SK-N-SH (cell line): ENCODE data around the gene RTN4RL1. TPM values are rescaled to one million over a fixed set of nuclear protein-coding genes. Genes with fewer than 3 reads are reported as not detected.

Experiments
- CTCF ChIA-PET: fragments of 300-600, 350-600 bp; formaldehyde crosslinking; extraction: SDS; loops from one replicate; lab custom pipeline; 2021; lab: Yijun Ruan, JAX
- POLR2A ChIA-PET: fragments of 350-600 bp; sonication (Branson Sonifier 250); formaldehyde crosslinking; extraction: SDS; loops from one replicate; lab custom pipeline; 2020; ENCODE audit warnings: antibody characterized with exemption, inconsistent platforms; lab: Yijun Ruan, JAX
- DNase-seq: peaks from one replicate; pipeline ENCODE4 v3.0.0; 2012
- H2AFZ ChIP-seq: fragments of 200-600 bp; sonication (generic); 2 replicates; pipeline ENCODE4 v1.8.1; 2016; ENCODE audit warnings: antibody characterized with exemption, mild to moderate bottlenecking, low read depth
- H3F3A ChIP-seq: fragments of 200-600 bp; sonication (generic); replicated peaks from 2 replicates; pipeline ENCODE3; 2016; ENCODE audit warnings: antibody characterized with exemption, mild to moderate bottlenecking; ENCODE audit not compliant: insufficient read depth
- H3K27ac ChIP-seq, 2 experiments: fragments of 200-500 bp in 1 of 2; fragments of 200-600 bp in 1 of 2; sonication (Bioruptor generic) in 1 of 2; sonication (generic), shearing (Covaris generic) in 1 of 2; 2 replicates each; pipeline versions ENCODE4 v1.5.1 to v1.6.1; 2014 to 2016; ENCODE audit warnings: low read depth in 2 of 2, inconsistent platforms in 1 of 2, low read length in 1 of 2, mild to moderate bottlenecking in 1 of 2, mixed read lengths in 1 of 2
- H3K27me3 ChIP-seq: fragments of 200-600 bp; sonication (generic), shearing (Covaris generic); 2 replicates; pipeline ENCODE4 v1.6.1; 2016; ENCODE audit warnings: mixed run types; ENCODE audit not compliant: insufficient read depth
- H3K36me3 ChIP-seq, 2 experiments: fragments of 200-500 bp in 1 of 2; fragments of 200-600 bp in 1 of 2; sonication (Bioruptor generic) in 1 of 2; sonication (generic) in 1 of 2; replicated peaks in 1 of 2; 2 replicates each; pipeline versions ENCODE3 to v1.5.1; 2014 to 2016; ENCODE audit warnings: low read length in 1 of 2, mild to moderate bottlenecking in 1 of 2; ENCODE audit not compliant: insufficient read depth in 2 of 2, control insufficient read depth in 1 of 2
- H3K4me1 ChIP-seq, 2 experiments: fragments of 200-500 bp in 1 of 2; fragments of 200-600 bp in 1 of 2; sonication (Bioruptor generic) in 1 of 2; sonication (generic), shearing (Covaris generic) in 1 of 2; 2 replicates each; pipeline versions ENCODE4 v1.5.1 to v1.6.1; 2014 to 2016; ENCODE audit warnings: low read depth in 1 of 2, low read length in 1 of 2, mixed run types in 1 of 2; ENCODE audit not compliant: insufficient read depth in 2 of 2, control insufficient read depth in 1 of 2
- H3K4me2 ChIP-seq: fragments of 200-600 bp; sonication (generic), shearing (Covaris generic); 2 replicates; pipeline ENCODE4 v1.6.1; 2017; ENCODE audit warnings: mixed run types
- H3K4me3 ChIP-seq, 2 experiments: fragments of 200-500 bp in 1 of 2; fragments of 200-600 bp in 1 of 2; sonication (Bioruptor generic) in 1 of 2; sonication (generic), shearing (Covaris generic) in 1 of 2; 2 replicates each; pipeline versions ENCODE4 v1.5.1 to v1.8.1; 2014 to 2016; ENCODE audit warnings: low read depth in 2 of 2, inconsistent platforms in 1 of 2, low read length in 1 of 2, mild to moderate bottlenecking in 1 of 2, mixed read lengths in 1 of 2, moderate library complexity in 1 of 2
- H3K79me2 ChIP-seq: fragments of 200-600 bp; sonication (generic); 2 replicates; pipeline ENCODE4 v1.8.1; 2017; ENCODE audit warnings: mild to moderate bottlenecking; ENCODE audit not compliant: insufficient read depth
- H3K9ac ChIP-seq: fragments of 200-600 bp; sonication (generic); 2 replicates; pipeline ENCODE4 v1.6.1; 2017; ENCODE audit warnings: mixed run types
- H3K9me2 ChIP-seq: fragments of 200-600 bp; sonication (generic); 2 replicates; pipeline ENCODE4 v1.6.1; 2017; ENCODE audit warnings: mixed run types
- H3K9me3 ChIP-seq: fragments of 200-600 bp; sonication (generic); 2 replicates; pipeline ENCODE4 v1.6.1; 2017; ENCODE audit warnings: mixed run types, mild to moderate bottlenecking, moderate library complexity
- H4K20me1 ChIP-seq: fragments of 200-600 bp; sonication (generic); 2 replicates; pipeline ENCODE4 v1.6.1; 2017; ENCODE audit warnings: mild to moderate bottlenecking, mixed run types; ENCODE audit not compliant: insufficient read depth
- EP300 ChIP-seq, 2 experiments: IDR thresholded peaks; 2 replicates each; pipeline versions ENCODE4 v1.4.0 to v1.6.1; 2012; ENCODE audit warnings: borderline replicate concordance in 1 of 2, low read depth in 1 of 2, low read length in 1 of 2
- EZH2phosphoT487 ChIP-seq: fragments of 200-600 bp; sonication (generic); IDR thresholded peaks from 2 replicates; pipeline ENCODE4 v1.6.1; 2017; ENCODE audit warnings: low read depth, mixed run types, mild to moderate bottlenecking, antibody characterized with exemption, moderate library complexity, borderline replicate concordance
- FOXJ3 ChIP-seq: sonication (generic); formaldehyde crosslinking; IDR thresholded peaks from 2 replicates; pipeline ENCODE4 v1.5.1; 2020; ENCODE audit warnings: mild to moderate bottlenecking, missing genetic modification reagents
- JUND ChIP-seq: IDR thresholded peaks from 2 replicates; pipeline ENCODE4 v1.4.0; 2012
- MEF2A ChIP-seq: IDR thresholded peaks from 2 replicates; pipeline ENCODE4 v1.4.0; 2012; ENCODE audit warnings: low read depth, borderline replicate concordance
- MXI1 ChIP-seq: IDR thresholded peaks from 2 replicates; pipeline ENCODE4 v1.6.1; 2012; ENCODE audit warnings: mild to moderate bottlenecking, low read depth, low read length, improper control_type of control experiment
- NFIC ChIP-seq: IDR thresholded peaks from 2 replicates; pipeline ENCODE4 v1.4.0; 2012; ENCODE audit warnings: borderline replicate concordance
- NRF1 ChIP-seq: IDR thresholded peaks from 2 replicates; pipeline ENCODE4 v1.6.1; 2012; ENCODE audit warnings: low read depth, mild to moderate bottlenecking, low read length
- POLR2AphosphoS5 ChIP-seq: IDR thresholded peaks from 2 replicates; pipeline ENCODE4 v1.6.1; 2012; ENCODE audit warnings: low read depth, low read length
- RAD21 ChIP-seq: IDR thresholded peaks from 2 replicates; pipeline ENCODE4 v1.6.1; 2012; ENCODE audit warnings: mild to moderate bottlenecking, low read length
- RCOR1 ChIP-seq: fragments of 150-350 bp; IDR thresholded peaks from 2 replicates; pipeline ENCODE4 v1.6.1; 2017; ENCODE audit warnings: antibody characterized with exemption, low read length
- SMC3 ChIP-seq: IDR thresholded peaks from 2 replicates; pipeline ENCODE4 v1.6.1; 2012; ENCODE audit warnings: low read depth, low read length, improper control_type of control experiment
- TCF12 ChIP-seq: IDR thresholded peaks from 2 replicates; pipeline ENCODE4 v1.4.0; 2012
- TEAD4 ChIP-seq: IDR thresholded peaks from 2 replicates; pipeline ENCODE4 v1.4.0; 2012; ENCODE audit warnings: mild to moderate bottlenecking, borderline replicate concordance; ENCODE audit not compliant: insufficient read depth
- YY1 ChIP-seq: IDR thresholded peaks from 2 replicates; pipeline ENCODE4 v1.4.0; 2012; ENCODE audit warnings: low read depth, mild to moderate bottlenecking
- WGBS: methylation state at CpG from one replicate; pipeline ENCODE4 v1.1.6; 2017; ENCODE audit warnings: low lambda C conversion rate; 5-methylcytosine and 5-hydroxymethylcytosine counted together
- polyA plus RNA-seq, 3 experiments: library from polyadenylated mRNA; depleted of rRNA; stranded (reverse); fragments of >200 nt; gene quantifications; 2 replicates each; pipeline ENCODE4 v1.2.3, GENCODE V29; 2012
- TF ChIP-seq, protein P1 (sequence below): fragments of 200-600 bp; sonication (generic); IDR thresholded peaks from 2 replicates; pipeline ENCODE4 v1.6.1; 2017; ENCODE audit warnings: antibody characterized with exemption, mild to moderate bottlenecking, moderate library complexity
- TF ChIP-seq, protein P2 (sequence below): fragments of 150-350 bp; IDR thresholded peaks from 2 replicates; pipeline ENCODE4 v1.6.1; 2017; ENCODE audit warnings: antibody characterized with exemption, low read length, low read depth, borderline replicate concordance
- TF ChIP-seq, protein P3 (sequence below): IDR thresholded peaks from 2 replicates; pipeline ENCODE4 v1.4.0; 2012; ENCODE audit warnings: low read depth
- TF ChIP-seq, protein P4 (sequence below): IDR thresholded peaks from 2 replicates; pipeline ENCODE4; 2012

The RTN4RL1 gene
- polyA plus RNA-seq, 1 of the 3 experiments (the other 2 are of a cell fraction) = 0.07 TPM

DNA sequence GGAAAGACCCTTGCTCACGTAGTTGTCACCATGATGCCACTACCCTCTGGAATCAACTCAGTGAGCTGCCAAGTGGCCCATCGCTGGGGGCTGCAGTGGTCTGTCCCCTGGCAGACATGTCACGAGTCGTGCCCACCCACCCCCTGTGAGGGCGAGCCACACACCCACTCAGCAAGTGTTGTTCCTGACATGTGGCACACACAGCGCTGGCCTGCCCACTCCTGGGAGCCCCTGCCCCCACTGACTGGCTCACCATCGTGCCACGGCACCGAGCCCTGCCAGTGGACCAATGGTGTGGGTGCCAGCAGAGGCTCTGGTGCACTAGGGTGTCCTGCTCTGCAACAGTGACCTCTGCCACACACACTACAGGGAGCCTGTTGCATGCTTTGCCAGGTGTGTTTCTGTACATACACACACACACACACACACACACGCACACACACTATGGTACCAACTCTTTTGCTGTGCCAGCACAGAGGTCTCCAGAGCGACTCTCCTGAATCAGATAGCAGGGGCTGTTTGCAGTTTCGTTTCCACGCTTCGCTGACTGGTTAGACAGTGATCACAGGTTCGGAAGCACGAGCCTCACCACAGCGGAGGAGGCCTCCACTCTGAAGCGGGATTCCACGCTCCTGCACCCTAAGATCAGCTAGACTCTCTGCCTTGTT, 7.7 kb downstream of the RTN4RL1 start:
- Histone ChIP-seq H4K20me1 (no peaks in the 10 kb centered on the region), H3K9ac (no peak overlapping the region), H3K27ac (no peak overlapping the region), H3K4me3 (no peak overlapping the region), H3K27me3 (peaks cover 28% of the 10 kb centered on the region), H3K4me2 (no peak overlapping the region), H3K79me2 (no peaks in the 10 kb centered on the region), H3K9me3 (no peaks in the 10 kb centered on the region), H3F3A (no peaks in the 10 kb centered on the region), H2AFZ (no peak overlapping the region), H3K9me2 (no peaks in the 10 kb centered on the region), H3K36me3 (no peaks in the 10 kb centered on the region), H3K4me1 (no peaks in the 10 kb centered on the region)
- WGBS = 62% methylated on average over 14 of the region's 19 CpGs
- no peak for DNase-seq
- no peak for TF ChIP-seq SMC3
- no peak for TF ChIP-seq YY1
- no peak for TF ChIP-seq TEAD4
- TF ChIP-seq FOXJ3 = no peak
- TF ChIP-seq EP300 (IDR thresholded peaks at IDR 0.05; ENCODE audit: borderline replicate concordance in 1 of 2, low read depth in 1 of 2, low read length in 1 of 2) = no peak
- TF ChIP-seq, protein P1, sequence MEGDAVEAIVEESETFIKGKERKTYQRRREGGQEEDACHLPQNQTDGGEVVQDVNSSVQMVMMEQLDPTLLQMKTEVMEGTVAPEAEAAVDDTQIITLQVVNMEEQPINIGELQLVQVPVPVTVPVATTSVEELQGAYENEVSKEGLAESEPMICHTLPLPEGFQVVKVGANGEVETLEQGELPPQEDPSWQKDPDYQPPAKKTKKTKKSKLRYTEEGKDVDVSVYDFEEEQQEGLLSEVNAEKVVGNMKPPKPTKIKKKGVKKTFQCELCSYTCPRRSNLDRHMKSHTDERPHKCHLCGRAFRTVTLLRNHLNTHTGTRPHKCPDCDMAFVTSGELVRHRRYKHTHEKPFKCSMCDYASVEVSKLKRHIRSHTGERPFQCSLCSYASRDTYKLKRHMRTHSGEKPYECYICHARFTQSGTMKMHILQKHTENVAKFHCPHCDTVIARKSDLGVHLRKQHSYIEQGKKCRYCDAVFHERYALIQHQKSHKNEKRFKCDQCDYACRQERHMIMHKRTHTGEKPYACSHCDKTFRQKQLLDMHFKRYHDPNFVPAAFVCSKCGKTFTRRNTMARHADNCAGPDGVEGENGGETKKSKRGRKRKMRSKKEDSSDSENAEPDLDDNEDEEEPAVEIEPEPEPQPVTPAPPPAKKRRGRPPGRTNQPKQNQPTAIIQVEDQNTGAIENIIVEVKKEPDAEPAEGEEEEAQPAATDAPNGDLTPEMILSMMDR = no peak
- TF ChIP-seq RAD21 = no peak
- no peak for TF ChIP-seq EZH2phosphoT487
- TF ChIP-seq MXI1 = no peak
- TF ChIP-seq NFIC = no peak
- no peak for TF ChIP-seq NRF1
- no peak for TF ChIP-seq RCOR1
- TF ChIP-seq JUND = no peak
- TF ChIP-seq, protein P2, sequence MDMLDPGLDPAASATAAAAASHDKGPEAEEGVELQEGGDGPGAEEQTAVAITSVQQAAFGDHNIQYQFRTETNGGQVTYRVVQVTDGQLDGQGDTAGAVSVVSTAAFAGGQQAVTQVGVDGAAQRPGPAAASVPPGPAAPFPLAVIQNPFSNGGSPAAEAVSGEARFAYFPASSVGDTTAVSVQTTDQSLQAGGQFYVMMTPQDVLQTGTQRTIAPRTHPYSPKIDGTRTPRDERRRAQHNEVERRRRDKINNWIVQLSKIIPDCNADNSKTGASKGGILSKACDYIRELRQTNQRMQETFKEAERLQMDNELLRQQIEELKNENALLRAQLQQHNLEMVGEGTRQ = no peak
- TF ChIP-seq POLR2AphosphoS5 = no peak
- no peak for TF ChIP-seq TCF12
- TF ChIP-seq, protein P3, sequence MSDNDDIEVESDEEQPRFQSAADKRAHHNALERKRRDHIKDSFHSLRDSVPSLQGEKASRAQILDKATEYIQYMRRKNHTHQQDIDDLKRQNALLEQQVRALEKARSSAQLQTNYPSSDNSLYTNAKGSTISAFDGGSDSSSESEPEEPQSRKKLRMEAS = no peak
- TF ChIP-seq, protein P4, sequence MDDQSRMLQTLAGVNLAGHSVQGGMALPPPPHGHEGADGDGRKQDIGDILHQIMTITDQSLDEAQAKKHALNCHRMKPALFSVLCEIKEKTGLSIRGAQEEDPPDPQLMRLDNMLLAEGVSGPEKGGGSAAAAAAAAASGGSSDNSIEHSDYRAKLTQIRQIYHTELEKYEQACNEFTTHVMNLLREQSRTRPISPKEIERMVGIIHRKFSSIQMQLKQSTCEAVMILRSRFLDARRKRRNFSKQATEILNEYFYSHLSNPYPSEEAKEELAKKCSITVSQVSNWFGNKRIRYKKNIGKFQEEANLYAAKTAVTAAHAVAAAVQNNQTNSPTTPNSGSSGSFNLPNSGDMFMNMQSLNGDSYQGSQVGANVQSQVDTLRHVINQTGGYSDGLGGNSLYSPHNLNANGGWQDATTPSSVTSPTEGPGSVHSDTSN = no peak
- no peak for TF ChIP-seq MEF2A
- ChIA-PET POLR2A (no interaction called here), CTCF (interaction anchor here (1.1 to 4.9 kb wide), 2 partner anchors 8 to 109 kb away, joined by 3 to 31 read pairs; partner anchors contain the start of gene RTN4RL1)
